ENCODE data around the gene NDUFV3. TPM values are rescaled to one million over a fixed set of nuclear protein-coding genes. Genes with fewer than 3 reads are reported as not detected.
A peak's percentile ranks its signal among the peaks of the same experiment; 100 is the strongest.

NDUFV3 gene
- total and polyA plus RNA-seq, 5 donors from 2014 or later, result 12.2 to 19.7 (median 15.8) TPM

GRCh38 chr21:42852925-42853570 is 40.1 kb upstream of the NDUFV3 start:
- peaks cover 0 to 4% (median 0%) of the 10 kb centered on the region in 7 donors for H3K9me3 Mint-ChIP-seq
- H3K4me3 Mint-ChIP-seq, result no peak overlapping the region
- peaks cover 0 to 4% (median 0%) of the 10 kb centered on the region in 4 donors for H3K4me1 Mint-ChIP-seq
- no peak for ATAC-seq (ENCODE audit: low read depth in 2 of 2)
- H3K27me3 ChIP-seq (ENCODE audit: control insufficient read depth, insufficient read depth, low read length), result no peaks in the 10 kb centered on the region
- peaks cover 58% of the 10 kb centered on the region for H3K36me3 ChIP-seq (ENCODE audit: control insufficient read depth, insufficient read depth, low read length)
- no peaks in the 10 kb centered on the region for H3K27me3 Mint-ChIP-seq
- H3K9me3 ChIP-seq (ENCODE audit: control insufficient read depth in 2 of 2, low read length in 2 of 2), result no peaks in the 10 kb centered on the region
- no peak overlapping the region for H3K27ac Mint-ChIP-seq
- DNase-seq, result no peak
- H3K4me3 ChIP-seq (ENCODE audit: low read depth, low read length), result no peak overlapping the region
- peaks cover 40% of the 10 kb centered on the region for H3K36me3 Mint-ChIP-seq
- H3K27ac ChIP-seq (ENCODE audit: insufficient read depth, low read length, poor library complexity, severe bottlenecking), result no peak overlapping the region
- H3K4me1 ChIP-seq (ENCODE audit: control insufficient read depth, insufficient read depth, low read length, poor library complexity, severe bottlenecking), result no peaks in the 10 kb centered on the region

DNA sequence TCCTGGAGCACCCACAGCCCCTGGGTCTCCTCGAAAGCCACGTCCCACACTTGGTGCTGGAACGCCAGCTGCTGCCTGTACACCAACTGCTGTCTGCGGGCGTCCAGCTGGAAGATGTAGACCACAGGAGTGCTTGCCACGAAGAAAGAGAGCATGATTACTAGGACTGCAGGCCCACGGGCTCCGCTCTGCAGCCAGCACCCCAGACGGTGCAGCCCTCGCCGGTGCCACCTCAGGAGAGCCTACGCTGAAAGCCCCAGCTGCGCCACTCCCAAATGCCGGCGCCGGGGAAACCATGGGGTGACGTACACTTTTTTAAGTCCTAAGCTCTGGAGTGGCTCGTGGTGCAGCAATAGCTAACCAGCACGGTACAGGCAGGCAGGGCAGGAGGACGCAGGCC is 39.5 kb upstream of the NDUFV3 start:
- Histone ChIP-seq H3K27ac (ENCODE audit: insufficient read depth, low read length, poor library complexity, severe bottlenecking) (no peak overlapping the region), H3K4me3 (ENCODE audit: low read depth, low read length) (no peak overlapping the region), H3K27me3 (ENCODE audit: control insufficient read depth, insufficient read depth, low read length) (no peaks in the 10 kb centered on the region), H3K4me1 (ENCODE audit: control insufficient read depth, insufficient read depth, low read length, poor library complexity, severe bottlenecking) (no peaks in the 10 kb centered on the region), H3K9me3 (ENCODE audit: control insufficient read depth in 2 of 2, low read length in 2 of 2) (no peaks in the 10 kb centered on the region), H3K36me3 (ENCODE audit: control insufficient read depth, insufficient read depth, low read length) (peaks cover 59% of the 10 kb centered on the region)
- Mint-ChIP-seq H3K27ac (no peak overlapping the region), H3K27me3 (no peaks in the 10 kb centered on the region), H3K4me1 (peaks cover 0 to 4% (median 2%) of the 10 kb centered on the region in 4 donors), H3K9me3 (peaks cover 0 to 4% (median 0%) of the 10 kb centered on the region in 7 donors), H3K36me3 (peaks cover 43% of the 10 kb centered on the region), H3K4me3 (no peak overlapping the region)
- DNase-seq (no peak), ATAC-seq (ENCODE audit: low read depth in 2 of 2) (no peak)

GRCh38 chr21:42854246-42855010 is 38.7 kb upstream of the NDUFV3 start:
- H3K9me3 ChIP-seq (ENCODE audit: control insufficient read depth in 2 of 2, low read length in 2 of 2), result no peaks in the 10 kb centered on the region
- peaks cover 61% of the 10 kb centered on the region for H3K36me3 ChIP-seq (ENCODE audit: control insufficient read depth, insufficient read depth, low read length)
- H3K27ac ChIP-seq (ENCODE audit: insufficient read depth, low read length, poor library complexity, severe bottlenecking), result no peak overlapping the region
- H3K4me3 ChIP-seq (ENCODE audit: low read depth, low read length), result no peak overlapping the region
- ATAC-seq (ENCODE audit: low read depth in 2 of 2) (no peak), DNase-seq (no peak)
- Mint-ChIP-seq H3K9me3 (no peaks in the 10 kb centered on the region), H3K4me1 (peaks cover 0 to 8% (median 3%) of the 10 kb centered on the region in 4 donors), H3K36me3 (peaks cover 41% of the 10 kb centered on the region), H3K27ac (peak overlapping the region in 1 of 3 donors; percentile 88), H3K27me3 (no peaks in the 10 kb centered on the region), H3K4me3 (no peak overlapping the region)
- no peaks in the 10 kb centered on the region for H3K27me3 ChIP-seq (ENCODE audit: control insufficient read depth, insufficient read depth, low read length)
- H3K4me1 ChIP-seq (ENCODE audit: control insufficient read depth, insufficient read depth, low read length, poor library complexity, severe bottlenecking), result no peaks in the 10 kb centered on the region

- Histone ChIP-seq H3K4me1 (ENCODE audit: control insufficient read depth, insufficient read depth, low read length, poor library complexity, severe bottlenecking) (no peaks in the 10 kb centered on the region), H3K27me3 (ENCODE audit: control insufficient read depth, insufficient read depth, low read length) (no peaks in the 10 kb centered on the region), H3K9me3 (ENCODE audit: control insufficient read depth in 2 of 2, low read length in 2 of 2) (no peaks in the 10 kb centered on the region), H3K27ac (ENCODE audit: insufficient read depth, low read length, poor library complexity, severe bottlenecking) (no peak overlapping the region), H3K36me3 (ENCODE audit: control insufficient read depth, insufficient read depth, low read length) (peaks cover 62% of the 10 kb centered on the region), H3K4me3 (ENCODE audit: low read depth, low read length) (no peak overlapping the region)
- Mint-ChIP-seq H3K4me1 (peaks cover 0 to 8% (median 3%) of the 10 kb centered on the region in 4 donors), H3K27me3 (no peaks in the 10 kb centered on the region), H3K9me3 (no peaks in the 10 kb centered on the region), H3K36me3 (peaks cover 32% of the 10 kb centered on the region), H3K27ac (no peak overlapping the region), H3K4me3 (no peak overlapping the region)
- DNase-seq, result no peak
- ATAC-seq (ENCODE audit: low read depth in 2 of 2), result no peak
Measured at GRCh38 chr21:42855171-42855936, 37.8 kb upstream of the NDUFV3 start.

- no peaks in the 10 kb centered on the region for H3K27me3 Mint-ChIP-seq
- Histone ChIP-seq H3K27ac (ENCODE audit: insufficient read depth, low read length, poor library complexity, severe bottlenecking) (no peak overlapping the region), H3K4me3 (ENCODE audit: low read depth, low read length) (no peak overlapping the region), H3K4me1 (ENCODE audit: control insufficient read depth, insufficient read depth, low read length, poor library complexity, severe bottlenecking) (no peaks in the 10 kb centered on the region), H3K9me3 (ENCODE audit: control insufficient read depth in 2 of 2, low read length in 2 of 2) (no peaks in the 10 kb centered on the region), H3K36me3 (ENCODE audit: control insufficient read depth, insufficient read depth, low read length) (peaks cover 65% of the 10 kb centered on the region), H3K27me3 (ENCODE audit: control insufficient read depth, insufficient read depth, low read length) (no peaks in the 10 kb centered on the region)
- H3K36me3 Mint-ChIP-seq, result peaks cover 32% of the 10 kb centered on the region
- ATAC-seq (ENCODE audit: low read depth in 2 of 2), result no peak
- H3K27ac Mint-ChIP-seq, result no peak overlapping the region
- peaks cover 0 to 8% (median 3%) of the 10 kb centered on the region in 4 donors for H3K4me1 Mint-ChIP-seq
- H3K4me3 Mint-ChIP-seq, result no peak overlapping the region
- H3K9me3 Mint-ChIP-seq, result no peaks in the 10 kb centered on the region
- no peak for DNase-seq
Measured at GRCh38 chr21:42855937-42856335, 37.2 kb upstream of the NDUFV3 start.

DNA sequence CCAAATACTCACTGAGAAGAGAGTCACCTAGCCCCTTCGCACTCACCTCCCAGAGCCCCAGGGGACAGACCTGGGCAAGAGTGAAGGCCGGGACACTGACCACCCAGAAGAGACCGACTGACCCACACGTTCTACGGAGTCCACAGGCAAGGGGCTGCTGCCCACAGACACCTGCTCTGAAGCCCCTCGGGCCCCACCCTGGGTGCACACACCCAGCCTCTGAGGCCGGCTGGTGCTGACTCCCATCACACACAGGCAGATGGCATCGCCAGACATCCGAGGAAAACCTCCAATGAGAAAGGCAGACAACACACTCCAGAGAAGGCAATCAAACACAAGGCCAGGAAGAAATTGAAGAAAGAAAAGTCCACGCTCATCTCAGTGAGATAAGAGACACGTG is 35.9 kb upstream of the NDUFV3 start:
- H3K27ac Mint-ChIP-seq, result peak overlapping the region in 1 of 3 donors; percentile 53

GRCh38 chr21:42858185-42858847 is 34.8 kb upstream of the NDUFV3 start:
- H3K4me3 Mint-ChIP-seq, result no peak overlapping the region
- no peaks in the 10 kb centered on the region for H3K4me1 ChIP-seq (ENCODE audit: control insufficient read depth, insufficient read depth, low read length, poor library complexity, severe bottlenecking)
- DNase-seq (no peak), ATAC-seq (ENCODE audit: low read depth in 2 of 2) (no peak)
- peak overlapping the region in 2 of 3 donors; percentile 52 to 85 for H3K27ac Mint-ChIP-seq
- no peak overlapping the region for H3K4me3 ChIP-seq (ENCODE audit: low read depth, low read length)
- no peaks in the 10 kb centered on the region for H3K9me3 ChIP-seq (ENCODE audit: control insufficient read depth in 2 of 2, low read length in 2 of 2)
- peaks cover 37% of the 10 kb centered on the region for H3K36me3 Mint-ChIP-seq
- H3K4me1 Mint-ChIP-seq, result peaks cover 0 to 8% (median 3%) of the 10 kb centered on the region in 4 donors
- no peaks in the 10 kb centered on the region for H3K27me3 ChIP-seq (ENCODE audit: control insufficient read depth, insufficient read depth, low read length)
- H3K27ac ChIP-seq (ENCODE audit: insufficient read depth, low read length, poor library complexity, severe bottlenecking), result no peak overlapping the region
- H3K36me3 ChIP-seq (ENCODE audit: control insufficient read depth, insufficient read depth, low read length), result peaks cover 60% of the 10 kb centered on the region
- H3K9me3 Mint-ChIP-seq, result no peaks in the 10 kb centered on the region
- no peaks in the 10 kb centered on the region for H3K27me3 Mint-ChIP-seq

More for the DNA sequence above, 35.9 kb upstream of the NDUFV3 start:
- Mint-ChIP-seq H3K4me3 (no peak overlapping the region), H3K4me1 (peaks cover 0 to 8% (median 3%) of the 10 kb centered on the region in 4 donors), H3K9me3 (no peaks in the 10 kb centered on the region), H3K36me3 (peaks cover 32% of the 10 kb centered on the region), H3K27me3 (no peaks in the 10 kb centered on the region)
- Histone ChIP-seq H3K4me3 (ENCODE audit: low read depth, low read length) (no peak overlapping the region), H3K27ac (ENCODE audit: insufficient read depth, low read length, poor library complexity, severe bottlenecking) (no peak overlapping the region), H3K27me3 (ENCODE audit: control insufficient read depth, insufficient read depth, low read length) (no peaks in the 10 kb centered on the region), H3K9me3 (ENCODE audit: control insufficient read depth in 2 of 2, low read length in 2 of 2) (no peaks in the 10 kb centered on the region), H3K4me1 (ENCODE audit: control insufficient read depth, insufficient read depth, low read length, poor library complexity, severe bottlenecking) (no peaks in the 10 kb centered on the region), H3K36me3 (ENCODE audit: control insufficient read depth, insufficient read depth, low read length) (peaks cover 55% of the 10 kb centered on the region)
- ATAC-seq (ENCODE audit: low read depth in 2 of 2) (no peak), DNase-seq (no peak)
